Activated gamma-delta T cell (primary cell): ENCODE data around the gene ARMC12.
A peak's percentile ranks its signal among the peaks of the same experiment; 100 is the strongest.
"Not testable (repeated sequence)": the region's sequence is repeated elsewhere in the genome, so short reads cannot be mapped to it uniquely, and the experiment has no call there.

Experiments
- DNase-seq: peaks from one replicate; lab custom pipeline; 2025; lab: John Stamatoyannopoulos, UW

Gene ARMC12

DNA sequence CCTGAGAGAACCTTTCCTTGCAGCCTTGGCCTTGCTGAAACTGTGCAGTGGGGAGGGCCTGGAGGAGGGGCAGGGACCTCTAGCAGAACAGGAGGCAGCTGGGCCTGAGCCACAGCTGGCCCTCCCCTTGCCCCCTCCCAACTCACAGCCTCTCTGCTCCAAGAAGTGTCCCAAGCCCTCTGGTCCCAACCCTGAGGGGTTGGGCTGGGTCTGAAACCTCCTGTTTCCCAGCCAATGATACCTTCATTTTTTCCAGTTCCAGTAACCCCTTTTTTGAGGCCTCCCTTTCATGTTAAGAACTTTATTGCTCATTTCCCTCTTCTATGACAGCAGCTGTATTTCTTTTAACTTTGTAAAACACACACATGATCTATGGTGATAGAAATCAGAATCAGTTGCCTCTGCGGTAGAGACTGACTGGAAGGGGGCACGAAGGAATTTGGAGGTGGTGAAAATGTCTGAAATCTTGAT lies 17.9 kb upstream of the ARMC12 start:
- no peak for DNase-seq

DNA sequence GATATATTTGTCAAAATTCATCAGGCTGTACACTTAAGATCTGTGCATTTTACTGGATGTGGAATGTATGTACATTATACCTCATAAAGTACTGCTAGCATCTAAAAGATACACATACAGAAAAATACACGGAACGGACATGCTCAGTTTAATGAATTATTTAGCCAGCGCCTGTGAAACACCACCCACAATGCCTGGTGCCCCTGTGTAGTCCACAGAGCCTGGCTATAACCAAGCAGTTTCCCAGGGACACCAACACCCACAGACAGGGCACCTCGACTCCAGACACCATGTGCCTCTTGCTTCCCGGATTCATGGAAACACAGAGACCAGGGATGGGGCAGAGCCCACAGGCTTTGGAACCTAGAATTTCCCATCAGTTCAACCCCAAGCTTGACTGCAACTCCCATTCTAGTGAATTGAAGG lies 17.4 kb upstream of the ARMC12 start:
- DNase-seq = no peak

DNA sequence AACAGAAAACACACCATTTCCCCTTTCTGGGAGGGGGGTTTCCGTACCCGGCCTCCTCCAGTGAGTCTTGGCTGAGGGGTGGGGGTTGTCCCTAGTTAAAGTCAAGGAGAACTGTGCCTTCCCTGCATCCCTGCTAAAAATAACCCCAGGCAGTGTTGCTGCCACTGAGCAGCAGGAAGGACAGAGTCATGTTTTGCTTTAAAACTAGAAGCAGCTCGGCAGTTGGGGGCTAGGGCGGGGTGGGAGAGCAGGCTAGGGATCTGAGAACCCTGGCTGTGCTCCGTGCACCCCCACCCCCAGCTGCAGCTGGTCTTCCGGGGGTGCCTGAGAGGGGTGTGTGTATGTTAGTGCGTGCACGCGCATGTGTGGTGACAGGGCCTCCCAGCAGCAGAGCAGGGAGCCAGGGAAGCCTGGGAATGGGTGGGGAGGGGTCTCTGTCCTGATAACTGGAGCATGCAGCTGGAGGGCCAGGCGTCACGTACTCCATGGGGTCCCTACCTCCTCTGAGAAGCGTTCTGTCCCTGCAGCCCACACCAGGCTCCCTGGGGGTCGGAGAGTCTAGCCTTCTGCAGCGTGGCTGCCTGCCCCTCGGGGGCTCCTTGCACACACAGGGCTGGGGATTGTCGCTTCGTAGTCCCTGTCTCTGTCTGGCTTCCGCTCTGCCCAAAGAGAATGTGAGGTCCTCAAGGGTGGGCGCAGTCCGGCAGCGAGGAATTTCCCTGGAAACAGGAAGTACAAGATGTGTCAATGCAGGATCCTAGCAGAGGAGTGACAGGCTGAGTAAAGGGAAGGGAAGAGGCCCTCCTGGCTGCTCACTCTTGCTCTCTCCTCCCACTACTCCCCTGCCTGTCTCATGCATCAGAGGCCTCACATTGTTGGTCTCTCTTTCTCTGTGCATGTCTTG lies 16.8 kb upstream of the ARMC12 start:
- no peak for DNase-seq

DNA sequence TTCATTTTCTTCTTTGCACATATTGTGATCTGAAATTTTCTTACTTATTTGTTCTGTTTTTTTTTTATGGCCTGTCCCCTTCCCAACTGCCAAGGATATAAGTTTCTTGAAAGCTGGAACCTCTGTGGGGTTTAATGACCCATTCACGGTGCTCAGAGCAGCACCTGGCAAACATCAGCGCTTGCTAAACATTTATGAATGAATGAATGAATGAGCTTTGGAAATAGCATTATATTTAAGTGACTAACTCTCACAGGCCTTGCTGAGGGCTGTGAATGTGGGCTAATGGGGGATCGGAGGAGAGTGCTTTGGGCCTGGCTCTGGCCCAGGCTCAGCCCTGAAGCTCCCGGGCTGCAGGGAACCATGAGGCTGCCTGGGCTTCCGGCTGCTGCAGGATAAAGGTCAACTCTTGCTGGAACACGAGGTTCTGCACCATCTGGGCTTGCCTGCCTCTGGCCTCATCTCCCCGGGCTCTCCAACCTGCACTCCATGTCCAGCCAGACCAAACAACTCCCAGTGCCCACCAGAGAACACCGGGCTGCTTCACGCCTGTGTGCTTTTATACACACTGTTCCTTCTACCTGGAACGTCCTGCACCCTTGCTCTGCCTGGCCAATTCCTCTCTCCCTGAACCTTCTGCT lies 14.6 kb upstream of the ARMC12 start:
- no peak for DNase-seq

DNA sequence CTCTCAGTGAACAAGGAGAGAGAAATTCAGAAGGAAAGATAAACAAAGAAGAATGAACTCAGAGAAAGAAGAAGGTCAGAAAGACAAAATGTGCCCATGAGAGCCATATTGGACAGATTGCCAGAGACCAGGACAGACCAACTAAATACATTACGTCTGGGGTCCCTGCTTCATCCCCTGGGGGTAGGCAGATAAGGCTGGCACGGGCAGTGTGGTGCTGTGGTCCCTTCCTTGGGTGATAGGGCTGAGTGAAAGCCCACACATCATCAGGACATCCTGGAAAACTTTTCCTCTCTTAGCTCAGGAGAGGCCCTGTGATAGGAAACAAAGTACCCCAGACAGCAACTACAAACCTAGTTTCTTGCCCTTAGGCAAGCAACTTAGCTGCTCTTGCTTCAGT lies 13.2 kb upstream of the ARMC12 start:
- no peak for DNase-seq

DNA sequence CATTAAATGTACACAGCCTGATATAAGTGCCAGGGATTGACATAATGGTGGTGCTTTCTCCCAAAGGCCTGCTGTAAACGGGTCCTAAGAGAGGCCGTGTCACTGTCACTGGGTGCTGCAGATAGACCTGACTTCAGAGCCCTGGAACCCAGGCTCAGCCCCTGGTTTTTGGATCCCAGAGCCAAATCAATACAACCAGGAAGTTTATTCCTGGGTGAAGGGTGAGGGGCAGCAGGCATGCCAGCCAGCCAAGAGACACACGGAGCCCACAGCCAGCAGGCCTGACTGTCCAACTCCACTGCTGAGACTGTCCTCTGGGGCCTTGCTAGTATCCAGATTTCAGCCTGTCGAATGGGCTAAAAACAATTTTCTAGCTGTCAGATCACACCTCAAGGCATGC lies 12.8 kb upstream of the ARMC12 start:
- no peak for DNase-seq

DNA sequence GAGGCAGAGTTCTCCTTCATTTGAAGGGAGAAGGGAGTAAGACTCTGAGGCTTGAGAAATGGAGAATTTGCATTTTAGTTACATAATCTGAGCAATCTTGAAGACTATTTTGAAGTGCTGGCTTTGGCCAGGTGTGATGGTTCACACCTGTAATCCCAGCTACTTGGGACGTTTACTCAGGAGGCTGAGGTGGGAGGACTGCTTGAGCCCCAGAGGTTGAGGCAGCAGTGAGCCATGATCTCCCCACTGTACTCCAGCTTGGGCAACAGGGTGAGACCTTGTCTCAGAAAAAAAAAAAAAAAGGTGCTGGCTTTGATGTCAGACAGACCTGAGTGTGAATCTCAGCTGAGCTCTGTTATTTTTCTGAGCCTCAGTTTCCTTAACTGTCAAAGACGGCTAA lies 12.4 kb upstream of the ARMC12 start:
- DNase-seq = no peak

DNA sequence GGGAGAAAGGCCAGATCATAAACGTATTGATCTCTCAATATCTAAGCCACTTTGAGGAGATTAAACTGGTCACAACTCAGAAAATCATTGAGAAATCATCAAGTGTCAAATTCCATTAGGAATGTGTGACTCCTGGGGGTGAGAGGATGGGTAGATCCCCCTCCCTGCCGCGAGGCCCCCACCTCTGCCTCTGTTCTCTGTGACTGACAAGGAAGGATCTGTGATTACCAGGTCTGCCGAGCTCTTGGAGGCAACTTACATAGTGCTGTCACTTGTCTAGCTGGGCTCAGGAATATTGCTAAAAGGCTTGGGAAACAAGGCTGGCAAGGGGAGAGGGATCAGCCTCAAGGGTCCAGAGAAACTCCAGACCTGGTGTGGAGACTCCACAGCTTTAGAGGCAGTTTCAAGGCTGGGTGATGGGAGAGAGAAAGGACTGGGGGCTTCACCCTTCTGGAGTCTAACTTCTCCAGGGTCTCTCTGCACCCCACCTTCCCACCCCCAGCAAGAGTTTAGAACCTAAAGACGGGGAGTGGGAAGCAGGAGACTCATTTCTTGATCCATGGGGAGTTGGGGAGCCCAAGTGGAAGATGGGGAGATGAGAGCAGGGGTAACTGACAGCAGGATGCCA lies 11.6 kb upstream of the ARMC12 start:
- no peak for DNase-seq

DNA sequence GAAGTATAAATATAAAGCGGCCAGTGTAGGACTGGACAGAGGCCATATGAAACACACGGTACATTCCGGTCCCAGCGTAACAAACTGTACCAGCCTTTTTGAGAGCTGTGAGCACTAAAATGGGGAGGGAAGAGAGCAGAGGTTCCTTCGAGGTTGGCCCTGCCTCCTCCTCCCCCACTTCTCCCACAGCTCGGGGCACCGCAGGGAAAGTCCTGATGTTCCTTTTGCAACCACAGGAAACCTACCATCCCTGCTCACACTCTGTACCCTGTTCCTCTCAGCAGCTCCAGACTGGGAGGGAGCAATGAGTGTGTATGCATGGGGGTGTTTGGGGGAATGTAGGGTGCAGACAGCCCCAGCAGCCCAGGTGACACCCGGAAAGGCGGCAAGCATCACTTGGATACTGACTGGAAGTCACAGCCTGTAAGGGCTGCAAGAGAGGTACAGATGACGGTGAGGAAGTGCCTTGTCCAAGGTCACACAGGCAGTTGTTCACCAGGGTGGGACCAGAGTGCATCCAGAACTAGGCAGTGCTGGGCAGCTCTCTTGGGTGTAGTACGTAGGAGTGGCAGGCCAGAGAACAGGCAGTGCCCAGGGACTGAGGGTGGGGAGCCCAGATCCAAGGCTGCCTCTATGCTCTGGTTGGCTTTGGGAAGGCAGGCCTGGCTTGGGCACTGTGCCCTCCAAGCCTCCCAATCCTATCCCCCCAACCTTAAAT lies 11.0 kb upstream of the ARMC12 start:
- DNase-seq = no peak

DNA sequence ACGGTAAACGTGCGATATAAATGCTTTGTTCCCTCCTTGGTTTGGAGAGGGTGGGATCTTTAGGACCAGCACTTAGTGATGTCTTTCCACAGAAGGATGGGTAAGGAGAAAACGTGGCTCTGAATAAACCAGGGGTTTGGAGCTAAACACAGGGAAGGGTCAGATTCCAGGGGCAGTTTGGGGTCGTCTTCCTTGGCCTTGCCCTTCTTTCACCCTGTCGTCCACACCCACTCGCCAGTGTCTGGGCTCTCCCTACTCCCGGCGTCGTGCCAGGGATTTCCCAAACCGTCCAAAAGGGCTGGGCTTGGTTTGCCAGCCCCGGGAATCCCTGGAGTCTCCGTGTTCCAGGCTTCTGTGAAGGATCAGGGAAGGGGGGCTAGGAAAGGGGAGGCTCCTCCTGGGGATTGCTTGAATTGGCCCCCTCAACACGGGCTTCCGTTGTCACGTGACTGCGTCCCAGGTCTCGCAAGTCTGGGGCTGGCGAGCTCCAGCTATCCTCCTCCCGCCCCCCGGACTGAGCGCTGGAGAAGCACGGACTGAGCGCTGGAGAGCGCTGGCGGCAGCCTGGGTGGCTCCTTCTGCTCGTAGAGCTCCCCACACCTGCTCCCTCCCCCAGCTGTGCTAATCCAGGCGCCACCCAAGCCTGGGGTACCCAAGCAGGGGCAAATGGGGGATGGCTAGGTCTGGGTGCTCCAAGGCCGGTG lies 9.4 kb upstream of the ARMC12 start:
- DNase-seq = no peak

DNA sequence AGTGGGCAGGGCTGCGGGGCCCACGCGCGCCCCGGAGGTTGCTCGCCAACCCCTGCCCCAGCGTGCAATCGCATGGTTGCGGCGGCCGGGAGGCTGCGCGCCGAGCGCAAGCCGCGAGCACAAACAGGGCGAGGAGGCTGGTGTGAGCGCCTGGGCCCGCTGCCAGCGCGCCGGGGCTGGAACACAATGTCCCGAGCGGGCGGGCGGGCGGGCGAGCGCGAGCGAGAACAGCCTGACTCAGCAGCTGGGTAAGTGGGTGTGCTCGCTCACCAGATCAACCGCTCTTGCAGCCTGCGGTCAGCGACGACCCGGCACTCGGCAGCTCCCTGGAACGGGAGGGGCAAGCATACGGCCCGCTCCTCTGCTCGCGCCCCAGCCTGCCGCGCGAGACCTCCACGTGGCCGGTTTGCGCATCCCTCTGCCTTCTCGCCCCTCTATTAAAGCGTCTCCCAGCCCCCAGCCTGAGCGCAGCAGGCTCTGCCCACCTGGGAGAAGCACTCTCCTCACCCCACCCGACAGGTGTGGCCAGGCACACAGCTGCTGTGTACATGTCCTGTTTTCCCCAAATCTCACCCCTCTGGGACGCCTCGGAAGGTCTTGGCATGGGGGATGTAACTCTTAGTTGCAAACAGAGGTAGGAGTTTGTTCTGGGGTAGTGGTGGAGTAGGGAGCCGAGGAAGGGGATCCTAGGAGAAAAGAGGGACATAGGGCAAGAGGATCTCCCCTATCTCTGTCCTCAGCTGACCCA lies 8.7 kb upstream of the ARMC12 start:
- peak; percentile 88 for DNase-seq

DNA sequence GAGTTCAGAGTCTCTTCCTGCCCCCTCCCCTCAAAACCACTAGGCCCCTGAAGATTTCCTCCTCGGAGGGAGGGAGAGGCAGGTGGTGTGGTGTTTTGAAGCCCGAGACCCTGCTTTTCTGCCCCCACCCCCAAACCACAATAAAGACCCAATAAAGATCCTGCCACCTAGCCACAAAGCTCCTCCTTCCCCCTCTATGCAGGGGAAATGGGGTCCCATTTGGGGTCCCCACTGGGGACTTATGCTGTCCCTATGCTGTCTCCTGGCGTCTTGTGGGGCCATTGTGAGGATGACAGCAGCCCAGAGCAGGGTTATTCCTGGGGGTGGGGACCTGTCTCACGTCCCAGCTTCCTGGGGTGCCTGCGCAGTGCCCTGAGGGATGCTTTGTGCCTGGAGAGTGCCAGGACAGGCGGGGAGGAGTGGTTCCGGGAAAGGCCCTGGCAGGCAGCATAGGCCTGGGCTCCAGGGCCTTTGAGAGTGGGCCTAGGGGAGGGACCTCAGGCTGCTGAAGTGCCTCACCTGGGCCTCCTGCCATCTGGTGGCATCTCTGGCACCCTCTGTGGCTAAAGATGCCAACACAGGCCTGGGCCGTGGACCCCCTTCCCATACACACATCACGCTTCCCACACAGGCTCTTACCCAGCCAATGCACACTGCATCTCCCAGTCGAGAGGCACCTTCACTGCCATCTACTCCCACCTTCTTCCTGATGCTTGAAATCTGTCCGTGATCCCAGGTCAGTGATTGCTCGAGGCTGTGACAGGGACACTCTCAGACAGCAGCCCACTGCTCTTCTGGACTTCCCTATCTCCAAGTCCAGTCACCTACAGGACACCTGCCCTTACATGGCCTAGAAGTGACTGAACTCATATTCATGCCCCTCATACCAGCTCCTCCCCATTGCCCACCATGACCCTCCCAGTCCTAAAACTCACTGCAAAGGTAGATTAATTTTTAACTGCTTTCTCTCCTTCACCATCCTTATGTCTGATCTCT lies 7.9 kb upstream of the ARMC12 start:
- DNase-seq = no peak

DNA sequence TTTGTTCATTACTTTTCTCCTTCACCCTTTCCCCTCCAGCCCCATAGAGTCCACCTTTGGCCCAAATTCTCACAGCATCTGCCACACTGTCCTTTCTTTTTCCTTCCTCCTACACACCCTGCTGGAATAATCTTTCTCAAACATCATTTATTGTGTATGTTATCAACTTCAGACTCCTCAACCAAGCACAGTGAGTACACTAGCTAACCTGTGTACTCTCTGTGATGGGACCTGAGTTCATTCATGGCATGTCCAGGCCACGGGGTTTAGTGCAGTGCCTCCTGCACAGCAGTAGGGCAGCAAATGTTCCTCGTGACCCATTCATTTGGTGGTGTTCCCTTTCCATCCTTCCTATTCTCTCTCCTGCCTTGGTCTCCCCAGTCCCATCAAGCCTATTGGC lies 7.1 kb upstream of the ARMC12 start:
- no peak for DNase-seq

DNA sequence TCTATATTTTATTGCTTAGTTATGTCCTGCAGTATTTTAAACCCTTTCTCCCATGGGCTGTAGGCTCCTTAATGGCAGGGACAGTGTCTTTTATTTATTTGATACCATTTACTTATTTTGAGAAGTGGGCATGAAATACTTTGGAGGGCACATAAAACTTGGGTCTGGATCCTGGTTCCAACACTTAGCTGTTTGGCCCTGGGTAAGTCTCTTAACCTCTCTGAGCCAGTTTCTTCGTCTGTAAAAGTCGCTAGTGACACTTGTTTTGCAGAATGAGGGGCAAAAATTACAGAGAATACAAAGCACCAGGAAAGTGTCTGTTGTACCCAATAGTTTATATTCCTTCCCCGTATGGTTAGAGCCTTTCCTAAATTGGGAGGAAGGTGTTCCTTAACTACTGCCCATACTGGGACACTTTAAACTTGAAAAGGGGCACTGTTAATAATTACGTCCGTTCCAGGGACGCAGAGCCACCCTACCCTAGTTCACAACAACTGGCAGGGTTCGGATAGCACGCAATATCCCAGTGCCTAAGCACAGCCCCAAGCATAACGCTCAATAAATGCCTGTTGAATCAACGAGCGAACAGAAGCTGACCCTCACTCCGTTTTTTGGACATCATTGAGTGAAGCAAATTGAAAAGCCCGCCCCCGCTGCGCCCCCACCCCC lies 6.0 kb upstream of the ARMC12 start:
- no peak for DNase-seq

DNA sequence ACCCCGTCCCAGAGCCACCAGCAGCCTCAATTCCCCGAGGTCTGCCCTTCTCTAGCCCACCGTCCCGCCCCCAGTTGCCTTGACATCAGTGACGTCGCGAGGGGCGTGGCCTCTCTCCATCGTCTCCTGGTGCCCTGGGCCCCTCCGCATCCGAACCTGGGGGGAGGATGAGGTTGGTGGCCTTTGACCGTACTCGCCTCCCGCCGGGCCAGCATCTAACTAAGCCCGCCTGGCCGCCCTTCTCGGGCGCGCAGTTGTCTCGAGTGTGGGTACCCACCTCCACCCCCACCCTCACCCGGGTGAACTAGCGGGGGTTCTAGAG lies 5.5 kb upstream of the ARMC12 start:
- DNase-seq = peak; percentile 78

DNA sequence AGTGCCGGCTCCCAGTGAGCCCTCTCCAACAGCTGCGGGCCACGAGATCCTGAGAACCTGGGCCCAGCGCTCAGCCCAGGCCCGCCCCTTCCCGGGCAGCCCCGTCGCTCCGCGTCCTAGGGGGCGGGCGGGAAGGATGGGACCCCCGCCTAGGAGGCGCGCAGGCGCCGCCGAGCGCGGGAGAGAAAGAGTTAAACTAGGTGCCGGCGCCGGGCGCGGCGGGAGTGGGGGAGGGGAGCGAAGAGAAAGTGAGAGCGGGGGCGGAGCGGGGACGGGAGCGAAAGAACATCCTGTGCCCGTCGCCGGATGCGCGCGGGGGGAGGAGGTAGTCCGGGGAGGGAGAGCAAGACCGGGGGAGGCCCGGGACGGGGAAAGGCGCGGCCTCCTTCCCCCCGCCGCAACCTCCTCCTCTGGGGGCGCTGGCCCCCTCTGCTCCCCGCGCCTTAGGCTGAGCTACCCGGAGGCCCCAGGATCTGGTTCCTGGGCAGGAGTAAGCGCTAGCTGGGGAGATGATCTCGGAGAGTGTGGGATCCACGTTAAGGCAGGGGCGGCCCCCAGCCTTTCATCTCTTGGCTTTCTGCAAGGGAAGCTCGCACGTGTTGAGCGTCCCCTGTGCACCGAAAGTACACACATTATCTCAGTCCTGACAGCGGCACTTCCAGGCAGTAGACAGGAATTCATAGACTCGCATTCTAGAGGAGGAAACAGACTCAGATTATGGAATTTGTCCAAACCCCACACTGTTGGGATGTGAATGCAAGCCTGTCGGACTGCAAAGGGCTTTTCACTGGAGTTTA lies 4.9 kb upstream of the ARMC12 start:
- peak; percentile 84 for DNase-seq

DNA sequence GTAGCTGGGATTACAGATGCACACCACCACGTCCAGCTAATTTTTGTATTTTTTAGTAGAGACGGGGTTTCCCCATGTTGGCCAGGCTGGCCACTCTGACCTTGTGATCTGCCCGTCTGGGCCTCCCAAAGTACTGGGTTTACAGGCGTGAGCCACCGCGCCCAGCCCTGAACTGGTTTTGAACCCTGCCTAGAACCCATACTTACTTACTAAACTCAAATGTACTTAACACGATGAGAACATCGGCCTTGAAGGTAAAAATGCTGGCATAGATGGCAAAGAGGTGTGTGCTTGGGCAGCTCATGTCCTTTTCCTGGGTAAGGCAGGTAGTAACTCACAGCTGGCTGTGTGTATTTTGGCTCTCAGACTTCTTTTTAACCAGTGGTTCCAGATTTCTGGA lies 3.2 kb upstream of the ARMC12 start:
- no peak for DNase-seq

DNA sequence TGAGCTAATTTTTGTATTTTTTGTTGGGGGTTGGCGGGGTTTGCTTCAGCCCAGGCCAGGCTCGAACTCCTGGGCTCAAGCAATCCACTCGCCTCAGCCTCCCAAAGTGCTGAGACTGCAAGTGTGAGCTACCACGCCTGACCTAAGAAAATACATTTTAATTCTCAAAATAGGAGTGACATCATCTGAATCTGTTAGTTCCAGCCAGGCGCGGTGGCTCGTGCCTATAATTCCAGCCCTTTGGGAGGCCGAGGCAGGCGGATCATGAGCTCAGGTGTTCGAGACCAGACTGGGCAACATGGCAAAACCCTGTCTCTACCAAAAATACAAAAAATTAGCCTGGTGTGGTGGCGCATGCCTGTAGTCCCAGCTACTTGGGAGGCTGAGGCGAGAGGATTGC lies 2.5 kb upstream of the ARMC12 start:
- DNase-seq = not testable (repeated sequence)
